Mesendoderm (in vitro differentiated cells): ENCODE results near the gene TNNI3K.

Source experiments
- DNase-seq: peaks from one replicate; pipeline ENCODE4 v3.0.0; 2013
- H2AK5ac ChIP-seq: 2 replicates; pipeline ENCODE4 v1.6.1; 2013; ENCODE audit warnings: low read length, inconsistent platforms
- H2BK120ac ChIP-seq: 2 replicates; pipeline ENCODE4 v1.6.1; 2013; ENCODE audit warnings: low read depth, mild to moderate bottlenecking, low read length, moderate library complexity, mixed read lengths
- H2BK15ac ChIP-seq: replicated peaks from 2 replicates; pipeline ENCODE4 v1.6.1; 2013; ENCODE audit warnings: low read depth, mild to moderate bottlenecking, moderate library complexity
- H2BK5ac ChIP-seq: 2 replicates; pipeline ENCODE4 v1.6.1; 2013; ENCODE audit warnings: low read length, inconsistent platforms
- H3K18ac ChIP-seq: 2 replicates; pipeline ENCODE4 v1.6.1; 2013; ENCODE audit warnings: mild to moderate bottlenecking, low read length, mixed read lengths
- H3K23ac ChIP-seq: one replicate; pipeline ENCODE4 v1.6.1; 2013; ENCODE audit warnings: low read length
- H3K27ac ChIP-seq: 2 replicates; pipeline ENCODE4 v1.5.1; 2013; ENCODE audit warnings: low read depth, mild to moderate bottlenecking, inconsistent platforms, low read length, moderate library complexity
- H3K27me3 ChIP-seq: 2 replicates; pipeline ENCODE4 v1.6.1; 2013; ENCODE audit warnings: low read length, control low read depth, mild to moderate bottlenecking, inconsistent platforms; ENCODE audit not compliant: insufficient read depth, poor library complexity
- H3K36me3 ChIP-seq: 2 replicates; pipeline ENCODE4 v1.6.1; 2013; ENCODE audit warnings: low read length, inconsistent platforms; ENCODE audit not compliant: control insufficient read depth, insufficient read depth
- H3K4ac ChIP-seq: one replicate; pipeline ENCODE4 v1.6.1; 2013; ENCODE audit warnings: low read depth, mild to moderate bottlenecking, low read length, moderate library complexity
- H3K4me1 ChIP-seq: 2 replicates; pipeline ENCODE4 v1.6.1; 2013; ENCODE audit warnings: low read depth, low read length, inconsistent platforms; ENCODE audit not compliant: control insufficient read depth
- H3K4me2 ChIP-seq: 2 replicates; pipeline ENCODE4 v1.6.1; 2013; ENCODE audit warnings: low read length
- H3K4me3 ChIP-seq: 2 replicates; pipeline ENCODE4 v1.5.1; 2013; ENCODE audit warnings: mild to moderate bottlenecking, low read length
- H3K56ac ChIP-seq: one replicate; pipeline ENCODE4 v1.6.1; 2013; ENCODE audit warnings: low read length
- H3K79me1 ChIP-seq: 2 replicates; pipeline ENCODE4 v1.6.1; 2013; ENCODE audit warnings: low read length, inconsistent platforms
- H3K79me2 ChIP-seq: 2 replicates; pipeline ENCODE4 v1.6.1; 2013; ENCODE audit warnings: mild to moderate bottlenecking, low read length; ENCODE audit not compliant: control insufficient read depth, insufficient read depth
- H3K9ac ChIP-seq: 2 replicates; pipeline ENCODE4 v1.6.1; 2013; ENCODE audit warnings: low read length, inconsistent platforms
- H4K5ac ChIP-seq: one replicate; pipeline ENCODE4 v1.6.1; 2013; ENCODE audit warnings: low read length
- H4K8ac ChIP-seq: one replicate; pipeline ENCODE4 v1.6.1; 2013; ENCODE audit warnings: low read depth, mild to moderate bottlenecking, control low read depth, low read length, moderate library complexity
- WGBS: extraction: QIAGEN DNeasy Blood & Tissue Kit; methylation state at CpG from one replicate; pipeline ENCODE4 v1.1.7; 2013; ENCODE audit warnings: low lambda C conversion rate, missing lambda C conversion rate; ENCODE audit not compliant: insufficient coverage; ENCODE audit errors: extremely low coverage; 5-methylcytosine and 5-hydroxymethylcytosine counted together

TNNI3K gene

DNA sequence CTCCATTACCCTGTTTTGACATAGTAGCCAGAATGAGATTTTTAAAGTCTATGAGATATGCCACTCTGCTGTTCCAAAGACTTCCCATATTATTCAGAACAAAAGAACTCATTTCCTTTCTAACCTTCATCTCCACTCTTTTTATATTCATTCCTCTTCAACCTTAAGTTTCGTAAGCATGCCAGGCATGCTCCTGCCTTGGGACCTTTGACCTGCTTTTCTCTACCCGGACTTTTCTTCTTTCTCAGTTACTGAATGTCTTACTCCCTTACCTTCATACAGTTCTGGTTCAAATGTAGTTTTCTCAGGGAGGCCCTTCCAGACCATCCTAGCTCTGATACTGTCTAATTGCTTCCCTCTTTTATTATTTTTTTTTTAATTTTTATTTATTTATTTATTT is 81.1 kb downstream of the TNNI3K start:
- Histone ChIP-seq H3K4me2 (no peak overlapping the region), H3K23ac (no peak overlapping the region), H3K4me1 (no peaks in the 10 kb centered on the region), H3K4me3 (no peak overlapping the region), H2BK5ac (no peak overlapping the region), H2AK5ac (no peak overlapping the region), H3K4ac (no peak overlapping the region), H2BK15ac (no peak overlapping the region), H4K8ac (no peak overlapping the region), H3K79me1 (no peaks in the 10 kb centered on the region), H3K79me2 (no peaks in the 10 kb centered on the region), H3K36me3 (no peaks in the 10 kb centered on the region), H4K5ac (no peak overlapping the region), H3K9ac (no peak overlapping the region), H3K27me3 (no peaks in the 10 kb centered on the region), H3K18ac (no peak overlapping the region), H2BK120ac (no peak overlapping the region), H3K27ac (no peak overlapping the region), H3K56ac (no peak overlapping the region)
- DNase-seq: no peak
- WGBS: 100% methylated on average over 1 of the region's 2 CpGs

DNA sequence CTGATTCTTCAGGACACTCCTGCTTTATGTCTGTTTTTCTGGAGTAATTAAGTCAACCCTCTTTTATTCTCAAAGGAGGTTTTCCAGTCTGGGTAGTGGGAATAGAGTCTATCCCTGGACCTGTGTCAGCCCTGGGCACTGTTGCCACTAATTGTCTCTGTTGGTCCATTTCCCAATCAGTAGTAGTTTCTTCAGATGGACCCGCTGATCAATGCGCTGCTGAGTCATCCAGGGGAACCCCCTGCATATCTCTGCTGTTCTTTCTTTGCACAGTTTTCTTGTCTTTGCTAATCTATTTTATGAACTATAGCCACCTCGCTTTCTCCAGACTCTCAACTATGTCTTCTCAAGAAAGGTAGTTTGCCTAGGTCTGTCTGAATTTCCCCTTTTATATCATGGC is 82.5 kb downstream of the TNNI3K start:
- Histone ChIP-seq H3K27me3 (no peaks in the 10 kb centered on the region), H3K36me3 (no peaks in the 10 kb centered on the region)

GRCh38 chr1:74323937-74324473 is 88.8 kb downstream of the TNNI3K start:
- H3K36me3 ChIP-seq: no peaks in the 10 kb centered on the region
- no peak overlapping the region for H4K8ac ChIP-seq
- no peaks in the 10 kb centered on the region for H3K79me1 ChIP-seq
- no peak overlapping the region for H2BK5ac ChIP-seq
- H2BK15ac ChIP-seq: no peak overlapping the region
- no CpG with 5 or more reads among the region's 1 CpG for WGBS
- no peaks in the 10 kb centered on the region for H3K4me1 ChIP-seq
- no peak overlapping the region for H3K56ac ChIP-seq
- no peak overlapping the region for H3K23ac ChIP-seq
- no peak for DNase-seq
- H2AK5ac ChIP-seq: no peak overlapping the region
- no peak overlapping the region for H3K27ac ChIP-seq
- H3K4me3 ChIP-seq: no peak overlapping the region
- H3K27me3 ChIP-seq: no peaks in the 10 kb centered on the region
- H3K4ac ChIP-seq: no peak overlapping the region
- no peak overlapping the region for H3K18ac ChIP-seq
- H3K9ac ChIP-seq: no peak overlapping the region
- H2BK120ac ChIP-seq: no peak overlapping the region
- no peaks in the 10 kb centered on the region for H3K79me2 ChIP-seq
- no peak overlapping the region for H3K4me2 ChIP-seq
- H4K5ac ChIP-seq: no peak overlapping the region

More for the DNA sequence above, 82.5 kb downstream of the TNNI3K start:
- DNase-seq: no peak
- Histone ChIP-seq H3K79me1 (no peaks in the 10 kb centered on the region), H2AK5ac (no peak overlapping the region), H3K18ac (no peak overlapping the region), H3K4me3 (no peak overlapping the region), H3K79me2 (no peaks in the 10 kb centered on the region), H4K8ac (no peak overlapping the region), H3K56ac (no peak overlapping the region), H3K9ac (no peak overlapping the region), H2BK120ac (no peak overlapping the region), H2BK5ac (no peak overlapping the region), H3K4me2 (no peak overlapping the region), H3K4ac (no peak overlapping the region), H3K23ac (no peak overlapping the region), H3K27ac (no peak overlapping the region), H4K5ac (no peak overlapping the region), H2BK15ac (no peak overlapping the region), H3K4me1 (no peaks in the 10 kb centered on the region)
- WGBS: no CpG with 5 or more reads among the region's 3 CpGs

DNA sequence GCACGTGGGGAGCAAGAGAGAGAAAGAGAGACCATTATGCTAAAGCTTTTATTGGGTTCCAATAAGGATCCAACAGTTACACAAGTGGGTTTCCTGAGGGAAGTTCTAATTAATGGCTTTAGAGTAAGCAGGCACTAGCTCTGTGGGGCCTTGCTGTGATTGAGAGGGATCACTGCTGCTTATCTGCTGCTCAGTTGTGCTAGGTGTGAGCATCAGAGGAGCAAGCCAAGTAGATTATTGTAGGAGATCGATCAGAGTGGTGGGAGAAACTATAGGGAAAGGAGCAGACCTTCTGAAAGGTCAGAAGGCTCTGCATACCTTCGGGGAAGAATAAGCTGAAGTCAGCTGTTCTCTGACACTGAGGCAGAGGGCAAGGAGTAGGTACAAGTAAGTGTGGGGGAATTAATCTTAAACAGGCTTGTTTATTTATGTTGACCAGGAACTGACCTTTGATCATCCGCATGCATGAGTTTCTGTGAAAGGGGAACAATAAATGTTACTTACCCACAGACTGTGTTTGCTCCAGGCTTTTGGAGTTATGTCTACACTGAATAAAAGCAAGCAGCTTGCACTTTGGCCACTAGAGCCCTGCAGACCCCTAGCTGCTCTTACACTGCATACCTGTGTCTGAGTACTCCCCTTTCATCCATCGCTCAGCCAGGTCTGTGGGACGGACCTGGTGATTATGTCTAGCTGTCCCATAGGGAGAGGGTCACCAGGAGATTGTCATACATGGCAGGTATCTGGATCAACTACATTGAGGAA is 89.7 kb downstream of the TNNI3K start:
- H2BK15ac ChIP-seq: no peak overlapping the region
- no peaks in the 10 kb centered on the region for H3K79me1 ChIP-seq
- no peak overlapping the region for H3K27ac ChIP-seq
- H3K27me3 ChIP-seq: no peaks in the 10 kb centered on the region
- H3K36me3 ChIP-seq: no peaks in the 10 kb centered on the region
- H3K9ac ChIP-seq: no peak overlapping the region
- no peak overlapping the region for H3K18ac ChIP-seq
- H2BK120ac ChIP-seq: no peak overlapping the region
- no CpG with 5 or more reads among the region's 6 CpGs for WGBS
- no peak overlapping the region for H3K56ac ChIP-seq
- H3K79me2 ChIP-seq: no peaks in the 10 kb centered on the region
- no peak overlapping the region for H2AK5ac ChIP-seq
- no peak overlapping the region for H4K8ac ChIP-seq
- no peak overlapping the region for H3K4ac ChIP-seq
- H4K5ac ChIP-seq: no peak overlapping the region
- no peak overlapping the region for H3K4me3 ChIP-seq
- no peak overlapping the region for H3K23ac ChIP-seq
- no peak overlapping the region for H2BK5ac ChIP-seq
- H3K4me2 ChIP-seq: no peak overlapping the region
- peak; percentile 19 for DNase-seq
- no peaks in the 10 kb centered on the region for H3K4me1 ChIP-seq

DNA sequence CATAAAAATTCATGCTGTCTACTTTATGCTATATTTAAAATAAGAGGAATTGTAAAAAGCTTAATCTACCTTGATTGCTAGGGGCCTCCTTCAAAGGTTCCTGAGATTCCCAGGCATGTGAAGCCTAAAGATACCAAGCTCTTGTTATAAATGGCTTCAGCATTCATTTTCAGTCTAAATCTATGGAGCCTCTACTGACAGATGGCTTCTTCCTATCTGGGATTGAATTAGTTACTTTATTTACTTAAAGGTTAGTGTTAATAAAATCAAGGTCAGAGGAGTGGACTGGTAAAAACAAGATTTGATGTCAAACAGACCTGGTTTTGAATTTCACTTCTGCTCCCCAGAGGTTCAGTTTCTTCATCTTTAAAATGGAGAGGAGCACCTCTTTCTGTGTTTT is 93.7 kb downstream of the TNNI3K start:
- Histone ChIP-seq H3K9ac (no peak overlapping the region), H2BK120ac (no peak overlapping the region), H4K8ac (no peak overlapping the region), H3K79me1 (no peaks in the 10 kb centered on the region), H3K27me3 (no peaks in the 10 kb centered on the region), H3K79me2 (no peaks in the 10 kb centered on the region), H3K4ac (no peak overlapping the region), H3K4me2 (no peak overlapping the region), H2BK5ac (no peak overlapping the region), H3K36me3 (no peaks in the 10 kb centered on the region), H3K27ac (no peak overlapping the region), H3K56ac (no peak overlapping the region), H2AK5ac (no peak overlapping the region), H3K4me3 (no peak overlapping the region), H4K5ac (no peak overlapping the region), H3K23ac (no peak overlapping the region), H3K4me1 (no peaks in the 10 kb centered on the region), H2BK15ac (no peak overlapping the region), H3K18ac (no peak overlapping the region)
- no peak for DNase-seq

DNA sequence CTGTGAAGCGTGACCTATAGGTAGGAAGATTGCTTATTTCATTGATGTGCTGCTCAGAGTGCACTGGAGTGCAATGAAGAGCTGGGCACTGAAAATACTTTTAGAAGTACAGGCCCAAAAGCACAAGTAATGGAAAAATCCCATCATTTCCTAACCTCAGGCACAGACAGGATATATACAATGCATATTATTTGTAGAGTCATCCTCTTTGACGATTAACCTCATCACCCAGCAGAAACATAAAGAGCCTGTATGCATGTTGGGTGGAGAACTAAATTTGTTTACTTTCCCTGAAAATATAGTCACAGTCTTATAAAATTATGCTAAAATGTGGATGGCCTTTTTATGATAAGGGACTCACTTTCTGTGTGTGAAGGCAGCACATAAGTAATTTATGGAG is 98.1 kb downstream of the TNNI3K start:
- H3K9ac ChIP-seq: no peak overlapping the region
- no peaks in the 10 kb centered on the region for H3K79me2 ChIP-seq
- no peak overlapping the region for H3K4ac ChIP-seq
- H3K4me1 ChIP-seq: no peaks in the 10 kb centered on the region
- H4K8ac ChIP-seq: no peak overlapping the region
- no peak for DNase-seq
- H2AK5ac ChIP-seq: no peak overlapping the region
- no peak overlapping the region for H2BK15ac ChIP-seq
- no peaks in the 10 kb centered on the region for H3K79me1 ChIP-seq
- no peak overlapping the region for H3K56ac ChIP-seq
- H3K23ac ChIP-seq: no peak overlapping the region
- WGBS: no CpG with 5 or more reads among the region's 2 CpGs
- H2BK120ac ChIP-seq: no peak overlapping the region
- no peaks in the 10 kb centered on the region for H3K36me3 ChIP-seq
- H3K27ac ChIP-seq: no peak overlapping the region
- no peaks in the 10 kb centered on the region for H3K27me3 ChIP-seq
- no peak overlapping the region for H3K4me2 ChIP-seq
- H4K5ac ChIP-seq: no peak overlapping the region
- H3K4me3 ChIP-seq: no peak overlapping the region
- H3K18ac ChIP-seq: no peak overlapping the region
- no peak overlapping the region for H2BK5ac ChIP-seq
